ENCODE measurements around the gene PCDHGA8. TPM values are rescaled to one million over a fixed set of nuclear protein-coding genes. Genes with fewer than 3 reads are reported as not detected.

Gene PCDHGA8
- total RNA-seq, 1 experiment from 2014 or later = not detected

DNA sequence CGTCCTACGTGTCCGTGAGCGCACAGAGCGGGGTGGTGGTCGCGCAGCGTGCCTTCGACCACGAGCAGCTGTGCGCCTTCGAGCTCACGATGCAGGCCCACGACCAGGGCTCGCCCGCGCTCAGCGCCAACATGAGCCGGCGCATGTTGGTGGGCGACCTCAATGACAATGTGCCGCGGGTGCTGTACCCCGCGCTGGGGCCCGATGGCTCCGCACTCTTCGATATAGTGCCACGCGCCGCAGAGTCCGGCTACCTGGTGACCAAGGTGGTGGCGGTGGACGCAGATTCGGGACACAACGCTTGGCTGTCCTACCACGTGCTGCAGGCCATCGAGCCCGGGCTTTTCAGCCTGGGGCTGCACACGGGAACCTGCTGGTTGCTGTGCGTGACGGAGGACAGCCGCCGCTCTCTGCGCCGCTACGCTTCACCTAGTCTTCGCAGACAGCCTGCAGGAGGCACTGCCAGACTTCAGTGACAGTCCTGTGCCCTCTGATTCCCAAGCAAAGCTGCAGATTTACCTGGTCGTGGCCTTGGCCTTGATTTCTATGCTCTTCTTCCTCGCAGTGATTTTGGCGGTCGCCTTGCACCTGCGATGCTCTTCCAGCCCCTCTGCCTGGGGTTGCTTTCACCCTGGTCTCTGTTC lies 35.5 kb downstream of the PCDHGA8 start:
- no peak for ATAC-seq
- DNase-seq (ENCODE audit: low read depth, low spot score) = no peak
- no peaks in the 10 kb centered on the region for H3K4me1 ChIP-seq (ENCODE audit: control insufficient read depth in 1 of 2, insufficient read depth in 2 of 2, low read length in 2 of 2)
- H4K20me1 ChIP-seq (ENCODE audit: insufficient read depth) = no peaks in the 10 kb centered on the region
- H3K9ac ChIP-seq (ENCODE audit: low read length) = no peak overlapping the region
- H3K27me3 ChIP-seq (ENCODE audit: insufficient read depth, low read length) = no peaks in the 10 kb centered on the region
- no peak overlapping the region for H2AFZ ChIP-seq (ENCODE audit: low read depth, low read length, poor library complexity, severe bottlenecking)
- intact Hi-C loops (cut with micrococcal nuclease) = no loop called here
- H3K4me2 ChIP-seq (ENCODE audit: low read length) = no peak overlapping the region
- H3K27ac ChIP-seq (ENCODE audit: low read depth, low read length) = no peak overlapping the region
- ChIA-PET CTCF (no interaction called here), POLR2A (no interaction called here), RAD21 (ENCODE audit: low non-redundant PET in 1 of 2, low total read pairs in 2 of 2, uncharacterized antibody in 2 of 2, unreplicated experiment in 2 of 2) (no interaction called here)
- no TSS peak for BruUV-seq (replicated peaks)
- TF ChIP-seq SP1 (IDR thresholded peaks at IDR 0.05; ENCODE audit: low read depth) = no peak
- TF ChIP-seq CBX3 (IDR thresholded peaks at IDR 0.05; ENCODE audit: low read depth) = no peak
- TF ChIP-seq EZH2phosphoT487 (IDR thresholded peaks at IDR 0.05; ENCODE audit: borderline replicate concordance) = no peak
- no peak for TF ChIP-seq POLR2AphosphoS5 (IDR thresholded peaks at IDR 0.05; ENCODE audit: low read depth, low read length)
- TF ChIP-seq JUND (IDR thresholded peaks at IDR 0.05) = no peak
- TF ChIP-seq YY1 (IDR thresholded peaks at IDR 0.05; ENCODE audit: extremely low read depth, insufficient replicate concordance, low read depth, low read length) = no peak
- TF ChIP-seq, protein P1, sequence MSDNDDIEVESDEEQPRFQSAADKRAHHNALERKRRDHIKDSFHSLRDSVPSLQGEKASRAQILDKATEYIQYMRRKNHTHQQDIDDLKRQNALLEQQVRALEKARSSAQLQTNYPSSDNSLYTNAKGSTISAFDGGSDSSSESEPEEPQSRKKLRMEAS (IDR thresholded peaks at IDR 0.05) = no peak
- TF ChIP-seq ZNF274 (IDR thresholded peaks at IDR 0.05; ENCODE audit: low read depth, low read length) = no peak
- no peak for TF ChIP-seq FOSL1 (IDR thresholded peaks at IDR 0.05; ENCODE audit: low read depth)
- TF ChIP-seq, protein P2, sequence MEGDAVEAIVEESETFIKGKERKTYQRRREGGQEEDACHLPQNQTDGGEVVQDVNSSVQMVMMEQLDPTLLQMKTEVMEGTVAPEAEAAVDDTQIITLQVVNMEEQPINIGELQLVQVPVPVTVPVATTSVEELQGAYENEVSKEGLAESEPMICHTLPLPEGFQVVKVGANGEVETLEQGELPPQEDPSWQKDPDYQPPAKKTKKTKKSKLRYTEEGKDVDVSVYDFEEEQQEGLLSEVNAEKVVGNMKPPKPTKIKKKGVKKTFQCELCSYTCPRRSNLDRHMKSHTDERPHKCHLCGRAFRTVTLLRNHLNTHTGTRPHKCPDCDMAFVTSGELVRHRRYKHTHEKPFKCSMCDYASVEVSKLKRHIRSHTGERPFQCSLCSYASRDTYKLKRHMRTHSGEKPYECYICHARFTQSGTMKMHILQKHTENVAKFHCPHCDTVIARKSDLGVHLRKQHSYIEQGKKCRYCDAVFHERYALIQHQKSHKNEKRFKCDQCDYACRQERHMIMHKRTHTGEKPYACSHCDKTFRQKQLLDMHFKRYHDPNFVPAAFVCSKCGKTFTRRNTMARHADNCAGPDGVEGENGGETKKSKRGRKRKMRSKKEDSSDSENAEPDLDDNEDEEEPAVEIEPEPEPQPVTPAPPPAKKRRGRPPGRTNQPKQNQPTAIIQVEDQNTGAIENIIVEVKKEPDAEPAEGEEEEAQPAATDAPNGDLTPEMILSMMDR (IDR thresholded peaks at IDR 0.05 in 2 of 3, conservative IDR thresholded peaks at IDR 0.05 in 1 of 3; ENCODE audit: borderline replicate concordance in 1 of 3, insufficient read depth in 1 of 3, low read depth in 2 of 3, low read length in 2 of 3) = no peak
- TF ChIP-seq ELF1 (IDR thresholded peaks at IDR 0.05; ENCODE audit: borderline replicate concordance, low read depth) = no peak
- no peak for TF ChIP-seq SIN3A (IDR thresholded peaks at IDR 0.05; ENCODE audit: low read depth)
- TF ChIP-seq, protein P3, sequence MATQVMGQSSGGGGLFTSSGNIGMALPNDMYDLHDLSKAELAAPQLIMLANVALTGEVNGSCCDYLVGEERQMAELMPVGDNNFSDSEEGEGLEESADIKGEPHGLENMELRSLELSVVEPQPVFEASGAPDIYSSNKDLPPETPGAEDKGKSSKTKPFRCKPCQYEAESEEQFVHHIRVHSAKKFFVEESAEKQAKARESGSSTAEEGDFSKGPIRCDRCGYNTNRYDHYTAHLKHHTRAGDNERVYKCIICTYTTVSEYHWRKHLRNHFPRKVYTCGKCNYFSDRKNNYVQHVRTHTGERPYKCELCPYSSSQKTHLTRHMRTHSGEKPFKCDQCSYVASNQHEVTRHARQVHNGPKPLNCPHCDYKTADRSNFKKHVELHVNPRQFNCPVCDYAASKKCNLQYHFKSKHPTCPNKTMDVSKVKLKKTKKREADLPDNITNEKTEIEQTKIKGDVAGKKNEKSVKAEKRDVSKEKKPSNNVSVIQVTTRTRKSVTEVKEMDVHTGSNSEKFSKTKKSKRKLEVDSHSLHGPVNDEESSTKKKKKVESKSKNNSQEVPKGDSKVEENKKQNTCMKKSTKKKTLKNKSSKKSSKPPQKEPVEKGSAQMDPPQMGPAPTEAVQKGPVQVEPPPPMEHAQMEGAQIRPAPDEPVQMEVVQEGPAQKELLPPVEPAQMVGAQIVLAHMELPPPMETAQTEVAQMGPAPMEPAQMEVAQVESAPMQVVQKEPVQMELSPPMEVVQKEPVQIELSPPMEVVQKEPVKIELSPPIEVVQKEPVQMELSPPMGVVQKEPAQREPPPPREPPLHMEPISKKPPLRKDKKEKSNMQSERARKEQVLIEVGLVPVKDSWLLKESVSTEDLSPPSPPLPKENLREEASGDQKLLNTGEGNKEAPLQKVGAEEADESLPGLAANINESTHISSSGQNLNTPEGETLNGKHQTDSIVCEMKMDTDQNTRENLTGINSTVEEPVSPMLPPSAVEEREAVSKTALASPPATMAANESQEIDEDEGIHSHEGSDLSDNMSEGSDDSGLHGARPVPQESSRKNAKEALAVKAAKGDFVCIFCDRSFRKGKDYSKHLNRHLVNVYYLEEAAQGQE (IDR thresholded peaks at IDR 0.05; ENCODE audit: low read depth) = no peak
- no peak for TF ChIP-seq EZH2 (IDR thresholded peaks at IDR 0.05)
- no peak for TF ChIP-seq CEBPB (IDR thresholded peaks at IDR 0.05; ENCODE audit: low read depth)
- TF ChIP-seq, protein P4, sequence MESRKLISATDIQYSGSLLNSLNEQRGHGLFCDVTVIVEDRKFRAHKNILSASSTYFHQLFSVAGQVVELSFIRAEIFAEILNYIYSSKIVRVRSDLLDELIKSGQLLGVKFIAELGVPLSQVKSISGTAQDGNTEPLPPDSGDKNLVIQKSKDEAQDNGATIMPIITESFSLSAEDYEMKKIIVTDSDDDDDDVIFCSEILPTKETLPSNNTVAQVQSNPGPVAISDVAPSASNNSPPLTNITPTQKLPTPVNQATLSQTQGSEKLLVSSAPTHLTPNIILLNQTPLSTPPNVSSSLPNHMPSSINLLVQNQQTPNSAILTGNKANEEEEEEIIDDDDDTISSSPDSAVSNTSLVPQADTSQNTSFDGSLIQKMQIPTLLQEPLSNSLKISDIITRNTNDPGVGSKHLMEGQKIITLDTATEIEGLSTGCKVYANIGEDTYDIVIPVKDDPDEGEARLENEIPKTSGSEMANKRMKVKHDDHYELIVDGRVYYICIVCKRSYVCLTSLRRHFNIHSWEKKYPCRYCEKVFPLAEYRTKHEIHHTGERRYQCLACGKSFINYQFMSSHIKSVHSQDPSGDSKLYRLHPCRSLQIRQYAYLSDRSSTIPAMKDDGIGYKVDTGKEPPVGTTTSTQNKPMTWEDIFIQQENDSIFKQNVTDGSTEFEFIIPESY (IDR thresholded peaks at IDR 0.05; ENCODE audit: extremely low read depth, insufficient replicate concordance, low read length) = no peak
- H3K36me3 ChIP-seq (ENCODE audit: control insufficient read depth in 1 of 2, insufficient read depth in 2 of 2, low read length in 2 of 2) = no peaks in the 10 kb centered on the region
- H3K79me2 ChIP-seq (ENCODE audit: insufficient read depth, low read length) = no peaks in the 10 kb centered on the region
- H3K9me3 ChIP-seq (ENCODE audit: control insufficient read depth in 1 of 2, insufficient read depth in 1 of 2, low read depth in 1 of 2, low read length in 2 of 2) = peaks cover 0 to 8% of the 10 kb centered on the region in 2 experiments; a peak in 2 of 4 replicates
- no peak overlapping the region for H3K4me3 ChIP-seq (replicated peaks in 1 of 2; ENCODE audit: low read depth in 1 of 2, low read length in 2 of 2)
- no peaks in the 10 kb centered on the region for H3K9me2 ChIP-seq (ENCODE audit: insufficient read depth)

All from HCT116 (cell line).